Measurements from ENCODE around the gene SMAD1. TPM values are rescaled to one million over a fixed set of nuclear protein-coding genes. Genes with fewer than 3 reads are reported as not detected.
A peak's percentile ranks its signal among the peaks of the same experiment; 100 is the strongest.

SMAD1 gene
- total RNA-seq, 1 donor from 2014 or later, result 57.5 TPM

DNA sequence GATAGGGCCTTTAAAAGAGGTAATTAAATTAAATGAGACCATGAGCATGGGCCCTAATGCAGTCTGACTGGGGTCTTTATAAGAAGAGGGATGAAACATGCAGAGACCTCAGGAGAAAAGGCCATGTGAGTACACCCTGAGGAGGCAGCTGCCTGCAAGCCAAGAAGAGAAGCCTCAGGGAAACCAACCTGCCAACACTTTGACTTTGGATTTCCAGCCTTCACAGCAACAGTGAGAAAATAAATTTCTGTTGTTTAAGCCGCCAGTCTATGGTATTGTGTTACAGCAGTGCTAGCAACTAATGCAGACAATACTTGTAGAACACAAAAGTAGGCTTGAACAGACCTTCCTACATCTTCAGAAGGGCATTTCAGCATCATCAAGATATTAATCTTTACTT lies 52.3 kb downstream of the SMAD1 start:
- no peak overlapping the region for H3K4me3 Mint-ChIP-seq (ENCODE audit: unreplicated experiment)
- no peaks in the 10 kb centered on the region for H3K9me3 Mint-ChIP-seq (ENCODE audit: unreplicated experiment)
- no peak for DNase-seq
- H3K27me3 Mint-ChIP-seq (ENCODE audit: unreplicated experiment), result peaks cover 2% of the 10 kb centered on the region
- TF ChIP-seq CTCF (IDR thresholded peaks at IDR 0.05; ENCODE audit: partially characterized antibody, unreplicated experiment), result no peak
- no peaks in the 10 kb centered on the region for H3K36me3 Mint-ChIP-seq (ENCODE audit: unreplicated experiment)
- H3K4me1 Mint-ChIP-seq (ENCODE audit: low read depth, unreplicated experiment), result peaks cover 36% of the 10 kb centered on the region
- H3K27ac Mint-ChIP-seq (ENCODE audit: unreplicated experiment), result no peak overlapping the region

GRCh38 chr4:145535202-145535601 lies 53.5 kb downstream of the SMAD1 start:
- Mint-ChIP-seq H3K27ac (ENCODE audit: unreplicated experiment) (no peak overlapping the region), H3K27me3 (ENCODE audit: unreplicated experiment) (peaks cover 6% of the 10 kb centered on the region), H3K9me3 (ENCODE audit: unreplicated experiment) (no peaks in the 10 kb centered on the region), H3K36me3 (ENCODE audit: unreplicated experiment) (no peaks in the 10 kb centered on the region), H3K4me3 (ENCODE audit: unreplicated experiment) (no peak overlapping the region), H3K4me1 (ENCODE audit: low read depth, unreplicated experiment) (peaks cover 47% of the 10 kb centered on the region)
- TF ChIP-seq CTCF (IDR thresholded peaks at IDR 0.05; ENCODE audit: partially characterized antibody, unreplicated experiment), result no peak
- DNase-seq, result no peak

GRCh38 chr4:145536044-145536443 lies 54.4 kb downstream of the SMAD1 start:
- Mint-ChIP-seq H3K27ac (ENCODE audit: unreplicated experiment) (no peak overlapping the region), H3K4me1 (ENCODE audit: low read depth, unreplicated experiment) (peaks cover 47% of the 10 kb centered on the region), H3K27me3 (ENCODE audit: unreplicated experiment) (peaks cover 8% of the 10 kb centered on the region), H3K4me3 (ENCODE audit: unreplicated experiment) (no peak overlapping the region), H3K9me3 (ENCODE audit: unreplicated experiment) (no peaks in the 10 kb centered on the region), H3K36me3 (ENCODE audit: unreplicated experiment) (no peaks in the 10 kb centered on the region)
- no peak for TF ChIP-seq CTCF (IDR thresholded peaks at IDR 0.05; ENCODE audit: partially characterized antibody, unreplicated experiment)
- DNase-seq, result no peak

DNA sequence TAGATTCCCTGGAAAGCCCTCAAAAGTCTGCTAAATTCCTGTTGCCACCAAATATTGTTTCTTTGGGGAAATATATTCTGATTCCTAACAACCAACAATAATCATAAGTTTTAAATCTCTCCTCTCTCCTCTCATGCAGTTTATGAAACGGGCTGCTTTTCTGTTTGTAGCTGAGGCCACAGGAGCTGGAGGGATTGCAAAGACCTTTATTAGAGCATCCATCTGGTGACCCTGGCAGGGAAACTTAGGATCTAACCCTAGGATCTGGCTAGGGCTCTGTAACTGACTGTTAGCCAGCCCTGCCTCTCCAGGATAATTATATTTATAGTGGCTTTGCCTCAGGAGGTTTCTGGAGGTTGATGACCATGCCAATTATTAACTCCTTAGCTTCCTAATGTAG lies 56.9 kb downstream of the SMAD1 start:
- Mint-ChIP-seq H3K27me3 (ENCODE audit: unreplicated experiment) (peaks cover 6% of the 10 kb centered on the region), H3K4me3 (ENCODE audit: unreplicated experiment) (peak overlapping the region; percentile 67)

GRCh38 chr4:145539671-145540070 lies 58.0 kb downstream of the SMAD1 start:
- Mint-ChIP-seq H3K27me3 (ENCODE audit: unreplicated experiment) (peaks cover 6% of the 10 kb centered on the region), H3K27ac (ENCODE audit: unreplicated experiment) (peak overlapping the region; percentile 84), H3K4me3 (ENCODE audit: unreplicated experiment) (peak overlapping the region; percentile 30), H3K4me1 (ENCODE audit: low read depth, unreplicated experiment) (peaks cover 36% of the 10 kb centered on the region), H3K36me3 (ENCODE audit: unreplicated experiment) (no peaks in the 10 kb centered on the region), H3K9me3 (ENCODE audit: unreplicated experiment) (no peaks in the 10 kb centered on the region)
- DNase-seq, result no peak
- TF ChIP-seq CTCF (IDR thresholded peaks at IDR 0.05; ENCODE audit: partially characterized antibody, unreplicated experiment), result no peak

More for the DNA sequence above, 56.9 kb downstream of the SMAD1 start:
- TF ChIP-seq CTCF (IDR thresholded peaks at IDR 0.05; ENCODE audit: partially characterized antibody, unreplicated experiment), result no peak
- peak overlapping the region; percentile 40 for H3K27ac Mint-ChIP-seq (ENCODE audit: unreplicated experiment)
- no peaks in the 10 kb centered on the region for H3K36me3 Mint-ChIP-seq (ENCODE audit: unreplicated experiment)
- H3K9me3 Mint-ChIP-seq (ENCODE audit: unreplicated experiment), result no peaks in the 10 kb centered on the region
- peaks cover 36% of the 10 kb centered on the region for H3K4me1 Mint-ChIP-seq (ENCODE audit: low read depth, unreplicated experiment)
- no peak for DNase-seq
